Lower leg skin (tissue), 4 donors: Measurements from ENCODE around the gene SLC7A10. TPM values are rescaled to one million over a fixed set of nuclear protein-coding genes. Genes with fewer than 3 reads are reported as not detected.

Experiments
- DNase-seq, 2 donors: peaks; one replicate each; pipeline ENCODE4 v3.0.0-alpha.2; 2019; ENCODE audit warnings: low spot score in 2 of 2
- H3K4me3 ChIP-seq: fragments of 200-600 bp; sonication (generic); 2 replicates; pipeline ENCODE4 v1.5.1; 2017; ENCODE audit warnings: mild to moderate bottlenecking, low read depth; ENCODE audit not compliant: poor library complexity, severe bottlenecking
- CTCF ChIP-seq, 3 donors: fragments of 450-650 bp; IDR thresholded peaks; one replicate each; pipeline ENCODE4 v1.5.1; 2016; ENCODE audit warnings: antibody characterized with exemption in 3 of 3, mild to moderate bottlenecking in 3 of 3, moderate library complexity in 2 of 3
- POLR2A ChIP-seq, 2 donors: fragments of 450-650 bp; IDR thresholded peaks; one replicate each; pipeline ENCODE4 v1.6.1; 2016 to 2017; ENCODE audit warnings: antibody characterized with exemption in 2 of 2, mild to moderate bottlenecking in 1 of 2, moderate library complexity in 1 of 2
- WGBS, 2 donors: methylation state at CpG; one replicate each; pipeline ENCODE4 v1.1.5; 2018; 5-methylcytosine and 5-hydroxymethylcytosine counted together
- intact Hi-C: fragments of 100-400 bp; cut with DNase I; formaldehyde crosslinking; loops from one replicate; pipeline ENCODE4 v1.15.0; 2023; ENCODE audit warnings: low total_unique reads
- total RNA-seq, 4 donors: library from RNA; depleted of rRNA; stranded (reverse); fragments of >200 nt; gene quantifications; one replicate each; pipeline ENCODE4 v1.1.0, GENCODE V29; 2016

The SLC7A10 gene
- total RNA-seq, 4 donors from 2014 or later = 0.62 TPM; not detected in 3

DNA sequence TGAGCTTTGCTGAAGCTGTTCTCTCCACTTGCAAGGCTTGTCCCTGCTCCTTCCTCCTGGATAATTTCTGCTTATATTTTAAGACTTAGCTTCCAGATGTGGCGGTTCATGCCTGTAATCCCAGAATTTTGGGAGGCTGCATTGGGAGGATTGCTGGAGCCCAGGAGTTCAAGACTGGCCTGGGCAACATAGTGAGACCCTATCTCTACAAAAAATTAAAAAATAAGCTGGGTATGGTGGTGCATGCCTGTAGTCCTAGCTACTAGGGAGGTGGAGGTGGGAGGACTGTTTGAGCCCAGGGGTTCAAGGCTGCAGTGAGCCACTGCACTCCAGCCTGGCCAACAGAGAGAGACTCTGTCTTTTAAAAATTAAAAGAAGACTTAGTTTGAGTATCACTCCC lies 45.1 kb upstream of the SLC7A10 start:
- WGBS, 2 donors = 75 to 78% methylated on average over 1 of the region's 1 CpG
- no peak for TF ChIP-seq POLR2A (IDR thresholded peaks at IDR 0.05)
- H3K4me3 ChIP-seq = no peak overlapping the region
- DNase-seq = no peak
- intact Hi-C loops = no loop called here

DNA sequence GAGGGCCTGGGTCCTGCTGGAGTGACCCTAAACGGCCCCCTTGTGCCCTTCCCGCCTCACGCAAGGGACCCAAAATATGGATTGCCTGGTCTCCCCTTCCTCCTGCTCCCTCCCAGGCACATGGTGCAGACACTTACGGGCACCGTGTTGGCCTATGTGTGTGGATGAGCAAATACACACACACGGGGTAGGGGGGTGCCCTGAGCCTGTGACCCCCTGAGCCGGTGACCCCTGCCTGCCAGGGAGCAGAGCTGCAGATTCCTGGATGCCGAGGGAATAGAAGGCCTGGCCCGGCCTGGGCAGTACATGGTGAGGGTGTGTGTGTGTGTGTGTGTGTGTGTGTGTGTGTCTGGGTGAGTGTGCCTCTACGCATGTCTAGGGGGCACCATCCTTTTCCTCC lies 43.4 kb upstream of the SLC7A10 start:
- H3K4me3 ChIP-seq = no peak overlapping the region
- DNase-seq = no peak
- WGBS, 2 donors = 85 to 87% methylated on average over 7 to 10 of the region's 10 CpGs
- intact Hi-C loops = no loop called here
- TF ChIP-seq CTCF (IDR thresholded peaks at IDR 0.05) (no peak), POLR2A (IDR thresholded peaks at IDR 0.05) (no peak)

DNA sequence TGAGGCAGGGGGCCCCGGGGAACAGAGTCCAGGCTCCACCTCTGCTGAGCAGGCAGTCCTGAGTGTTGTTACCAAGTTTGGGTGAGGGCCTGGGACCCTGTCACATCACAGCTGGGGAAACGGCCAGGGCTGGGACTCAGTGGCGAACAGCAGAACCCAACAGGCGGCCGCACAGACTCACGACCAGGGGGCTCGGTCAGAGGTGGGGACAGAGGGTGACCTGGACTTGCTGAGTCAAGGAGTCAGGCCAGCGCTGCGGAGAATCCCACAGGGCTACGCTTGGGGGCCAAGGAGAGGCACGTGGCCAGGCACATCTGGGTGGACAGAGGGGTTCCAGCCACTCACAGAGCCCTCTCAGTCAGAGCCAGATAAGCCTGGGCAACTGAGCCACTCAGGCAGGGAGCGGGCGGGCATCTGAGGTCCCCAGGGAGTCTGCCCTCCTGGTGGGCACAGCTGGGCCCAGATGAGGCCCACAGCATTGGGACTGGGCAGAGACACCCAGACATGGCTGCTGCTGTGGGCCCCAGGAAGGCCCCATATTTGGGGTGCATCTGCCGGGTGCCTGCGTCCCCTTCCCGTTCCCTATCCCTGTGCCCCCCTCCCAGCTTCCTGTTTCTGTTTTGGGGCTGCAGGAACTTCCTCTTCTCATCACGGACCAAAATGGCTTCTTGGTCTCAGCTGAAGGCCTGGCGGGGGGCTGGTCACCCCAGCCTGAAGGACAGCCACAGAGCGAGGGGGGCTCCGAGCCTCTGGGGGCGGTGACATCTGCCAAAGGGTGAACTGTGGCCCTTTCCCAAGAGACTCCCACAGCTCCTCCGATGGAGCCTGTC lies 42.7 kb upstream of the SLC7A10 start:
- no peak overlapping the region for H3K4me3 ChIP-seq
- TF ChIP-seq CTCF (IDR thresholded peaks at IDR 0.05) (no peak), POLR2A (IDR thresholded peaks at IDR 0.05) (no peak)
- intact Hi-C loops = no loop called here
- 79 to 84% methylated on average over 19 to 20 of the region's 22 CpGs for WGBS, 2 donors
- no peak for DNase-seq

GRCh38 chr19:33267706-33268105 lies 42.1 kb upstream of the SLC7A10 start:
- no peak for DNase-seq
- WGBS, 2 donors = 82 to 89% methylated on average over 12 to 14 of the region's 14 CpGs
- TF ChIP-seq CTCF (IDR thresholded peaks at IDR 0.05) (no peak), POLR2A (IDR thresholded peaks at IDR 0.05) (no peak)
- no peak overlapping the region for H3K4me3 ChIP-seq
- intact Hi-C loops = no loop called here

DNA sequence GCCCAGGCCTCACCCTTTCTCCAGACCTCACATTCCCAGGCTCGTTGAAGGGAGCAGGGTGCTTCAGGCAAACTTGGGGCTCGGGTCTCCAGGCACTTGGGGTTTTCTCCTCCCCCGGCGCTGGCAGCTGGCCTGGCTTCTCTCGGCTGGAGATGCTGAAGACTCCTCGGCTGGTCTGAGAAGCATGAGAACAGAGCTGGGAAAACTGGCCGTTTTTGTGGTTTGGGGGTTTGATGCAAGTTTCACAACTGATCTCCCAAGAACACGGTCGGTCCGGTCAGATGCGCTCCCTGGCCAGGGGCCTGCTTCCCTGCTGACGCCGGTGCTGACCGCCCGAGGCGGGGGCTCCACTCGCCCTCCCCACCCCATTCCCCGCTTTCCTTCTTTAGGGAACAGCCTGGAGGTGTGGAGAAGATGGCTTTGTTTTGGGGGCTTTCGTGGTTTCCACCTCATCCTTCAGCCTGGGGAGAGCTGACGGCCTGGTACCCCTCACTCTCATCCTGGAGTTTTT lies 41.4 kb upstream of the SLC7A10 start:
- no peak overlapping the region for H3K4me3 ChIP-seq
- 71 to 82% methylated on average over 18 to 20 of the region's 20 CpGs for WGBS, 2 donors
- TF ChIP-seq POLR2A (IDR thresholded peaks at IDR 0.05) = no peak
- no peak for TF ChIP-seq CTCF (IDR thresholded peaks at IDR 0.05)
- no peak for DNase-seq
- intact Hi-C loops = no loop called here

DNA sequence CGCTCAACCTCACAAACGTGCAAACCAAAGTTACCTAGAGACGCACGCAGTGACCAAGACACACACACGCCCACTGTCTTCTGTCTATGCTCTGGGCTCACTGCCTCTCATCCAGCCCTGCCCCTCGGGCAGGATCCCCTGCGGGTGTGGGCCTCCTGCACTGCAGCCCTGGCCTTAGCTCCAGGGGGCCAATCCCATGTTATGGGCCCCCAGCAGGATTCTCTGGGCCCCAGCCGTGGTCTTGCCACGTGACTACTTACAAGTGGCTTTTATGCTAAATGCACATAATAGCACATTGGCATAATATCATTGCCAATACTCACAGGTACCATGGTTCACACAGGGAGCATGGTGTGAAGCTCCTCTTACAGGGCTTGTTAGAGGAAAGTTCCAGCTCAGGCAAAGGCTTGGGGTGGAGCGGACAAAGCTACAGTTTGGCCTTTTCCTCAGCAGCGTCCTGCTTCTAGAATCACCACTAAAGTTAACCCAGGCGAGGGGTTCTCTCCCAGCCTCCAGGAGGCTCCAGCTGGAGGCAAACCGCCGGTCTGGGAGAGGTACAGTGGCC lies 39.3 kb upstream of the SLC7A10 start:
- no peak for DNase-seq
- intact Hi-C loops = no loop called here
- no peak for TF ChIP-seq POLR2A (IDR thresholded peaks at IDR 0.05)
- TF ChIP-seq CTCF (IDR thresholded peaks at IDR 0.05) = no peak
- no peak overlapping the region for H3K4me3 ChIP-seq
- WGBS, 2 donors = 88 to 90% methylated on average over 12 to 14 of the region's 14 CpGs
